Type B pancreatic cell (in vitro differentiated cells): ENCODE data around the gene PLPPR5. TPM values are rescaled to one million over a fixed set of nuclear protein-coding genes. Genes with fewer than 3 reads are reported as not detected.

Source experiments
- DNase-seq: peaks from one replicate; pipeline ENCODE4 v3.0.0; 2021; ENCODE audit warnings: mixed read lengths; ENCODE audit not compliant: unreplicated experiment; ENCODE audit errors: extremely low spot score
- H3K27ac Mint-ChIP-seq: 2 replicates; pipeline ENCODE4 v1.8.0; 2021; ENCODE audit warnings: mild to moderate bottlenecking, mixed read lengths
- H3K27me3 Mint-ChIP-seq: 2 replicates; pipeline ENCODE4 v1.8.0; 2021; ENCODE audit warnings: mixed read lengths
- H3K36me3 Mint-ChIP-seq: 2 replicates; pipeline ENCODE4 v1.8.0; 2021; ENCODE audit warnings: mixed read lengths
- H3K4me1 Mint-ChIP-seq: one replicate; pipeline ENCODE4 v1.8.0; 2021; ENCODE audit warnings: mixed read lengths; ENCODE audit not compliant: unreplicated experiment
- H3K4me3 Mint-ChIP-seq: 2 replicates; pipeline ENCODE4 v1.8.0; 2021; ENCODE audit warnings: mild to moderate bottlenecking, mixed read lengths
- H3K9me3 Mint-ChIP-seq: 2 replicates; pipeline ENCODE4 v1.8.0; 2021; ENCODE audit warnings: mixed read lengths
- CTCF ChIP-seq: fragments of 200-600 bp; sonication (generic); conservative IDR thresholded peaks from 2 replicates; pipeline ENCODE4 v1.5.0; 2021; ENCODE audit warnings: antibody characterized with exemption, mild to moderate bottlenecking
- total RNA-seq: library from RNA; stranded (reverse); gene quantifications from 2 replicates; pipeline ENCODE4 v1.2.1, GENCODE V29; 2021; ENCODE audit warnings: low replicate concordance

The PLPPR5 gene
- total RNA-seq, 1 donor from 2014 or later: 5.9 TPM

GRCh38 chr1:98874828-98875227, 129.8 kb downstream of the PLPPR5 start:
- peaks cover 14% of the 10 kb centered on the region for H3K27me3 Mint-ChIP-seq
- no peaks in the 10 kb centered on the region for H3K9me3 Mint-ChIP-seq
- no peak overlapping the region for H3K27ac Mint-ChIP-seq
- no peaks in the 10 kb centered on the region for H3K36me3 Mint-ChIP-seq
- H3K4me1 Mint-ChIP-seq: no peaks in the 10 kb centered on the region
- no peak overlapping the region for H3K4me3 Mint-ChIP-seq
- no peak for TF ChIP-seq CTCF
- DNase-seq: no peak

- Mint-ChIP-seq H3K36me3 (no peaks in the 10 kb centered on the region), H3K4me1 (no peaks in the 10 kb centered on the region), H3K4me3 (no peak overlapping the region), H3K9me3 (no peaks in the 10 kb centered on the region), H3K27ac (no peak overlapping the region), H3K27me3 (peaks cover 2% of the 10 kb centered on the region)
- no peak for TF ChIP-seq CTCF
- DNase-seq: no peak
Observed at GRCh38 chr1:98870959-98871903, 133.4 kb downstream of the PLPPR5 start.

- Mint-ChIP-seq H3K4me3 (no peak overlapping the region), H3K27ac (no peak overlapping the region), H3K27me3 (no peaks in the 10 kb centered on the region), H3K4me1 (no peaks in the 10 kb centered on the region), H3K9me3 (no peaks in the 10 kb centered on the region), H3K36me3 (no peaks in the 10 kb centered on the region)
- no peak for TF ChIP-seq CTCF
- no peak for DNase-seq
Observed at GRCh38 chr1:98865796-98866195, 138.9 kb downstream of the PLPPR5 start.

- H3K27ac Mint-ChIP-seq: no peak overlapping the region
- H3K4me3 Mint-ChIP-seq: no peak overlapping the region
- TF ChIP-seq CTCF: no peak
- no peaks in the 10 kb centered on the region for H3K4me1 Mint-ChIP-seq
- H3K9me3 Mint-ChIP-seq: no peaks in the 10 kb centered on the region
- H3K36me3 Mint-ChIP-seq: no peaks in the 10 kb centered on the region
- H3K27me3 Mint-ChIP-seq: peaks cover 12% of the 10 kb centered on the region
- no peak for DNase-seq
Observed at GRCh38 chr1:98860329-98860728, 144.3 kb downstream of the PLPPR5 start.

GRCh38 chr1:98854137-98854536, 150.5 kb downstream of the PLPPR5 start:
- no peaks in the 10 kb centered on the region for H3K36me3 Mint-ChIP-seq
- H3K9me3 Mint-ChIP-seq: no peaks in the 10 kb centered on the region
- H3K27me3 Mint-ChIP-seq: peaks cover 24% of the 10 kb centered on the region
- no peak for TF ChIP-seq CTCF
- no peak overlapping the region for H3K4me3 Mint-ChIP-seq
- H3K4me1 Mint-ChIP-seq: no peaks in the 10 kb centered on the region
- no peak for DNase-seq
- no peak overlapping the region for H3K27ac Mint-ChIP-seq
